ENCODE results near the gene WDR75. TPM values are rescaled to one million over a fixed set of nuclear protein-coding genes. Genes with fewer than 3 reads are reported as not detected.

The WDR75 gene
- total RNA-seq: 10 to 100 TPM; 15.4 to 19.2 (median 17.3) TPM
- 10 to 100 TPM; 11.8 to 15.9 TPM for polyA plus RNA-seq
- long read RNA-seq, donor 1, transcript WDR75-201 (21 exons, 2,701 nt): major isoform, 21 of 25 reads
- long read RNA-seq, donor 1, partial matches to known transcripts: 2 of 25 reads
- long read RNA-seq, donor 1, other reads (novel, unspliced or antisense): 2 of 25 reads
- long read RNA-seq, donor 2, transcript WDR75-201 (21 exons, 2,701 nt): major isoform, 11 of 15 reads
- long read RNA-seq, donor 2, partial matches to known transcripts: 1 of 15 reads
- long read RNA-seq, donor 2, other reads (novel, unspliced or antisense): 3 of 15 reads
- long read RNA-seq, donor 3, transcript WDR75-201 (21 exons, 2,701 nt): major isoform, 28 of 39 reads
- long read RNA-seq, donor 3, partial matches to known transcripts: 4 of 39 reads
- long read RNA-seq, donor 3, other reads (novel, unspliced or antisense): 5 of 39 reads

DNA sequence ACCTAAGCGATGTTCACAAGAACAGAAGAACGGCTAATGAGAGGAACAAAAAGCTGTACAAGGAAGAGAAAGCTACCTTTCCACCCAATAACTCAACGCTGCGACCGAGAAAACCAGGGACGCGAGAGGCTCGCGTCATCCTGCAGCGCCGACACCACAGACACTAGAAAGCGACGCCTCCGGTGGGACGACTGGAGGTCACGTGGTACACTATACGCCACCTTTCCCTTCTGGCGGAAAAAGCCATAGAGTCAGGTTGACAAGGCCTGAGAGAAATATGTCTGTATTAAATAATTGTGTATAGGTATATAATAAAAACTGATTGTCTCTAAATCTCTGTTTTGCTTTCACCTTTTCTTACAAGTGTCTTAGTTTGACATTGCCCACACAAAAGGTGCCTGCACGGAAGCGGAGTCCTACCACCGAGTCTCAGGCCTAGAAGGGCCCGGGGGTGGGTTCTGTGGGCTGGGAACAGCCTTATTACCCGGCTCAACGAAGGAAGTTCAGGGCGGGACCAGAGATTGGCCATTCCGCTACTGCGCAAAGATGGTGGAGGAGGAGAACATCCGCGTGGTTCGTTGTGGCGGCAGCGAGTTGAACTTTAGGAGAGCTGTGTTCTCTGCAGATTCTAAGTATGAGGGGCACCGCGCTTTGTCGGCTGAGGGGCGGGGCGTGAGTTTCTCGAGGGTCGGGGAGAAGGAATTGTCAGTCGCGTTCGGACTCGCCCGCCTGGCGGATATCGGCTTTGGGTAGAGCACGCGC lies at the start of gene WDR75:
TSS of gene WDR75 (plus strand) at position 528 of the 762 bp plus-strand sequence. CDS start at position 547, 19 bp downstream.
- no peaks in the 10 kb centered on the region for H3K9me3 ChIP-seq
- intact Hi-C loops (cut with DNase I): no loop called here
- H3K4me1 ChIP-seq: peaks cover 3 to 34% (median 25%) of the 10 kb centered on the region in 9 donors
- DNase-seq: peak; percentile 90 to 97
- H3K4me3 ChIP-seq: peak within 1 kb of the TSS; percentile 62 to 93 (median 74)
- TF ChIP-seq CTCF (IDR thresholded peaks at IDR 0.05): peak in 2 of 9 donors; percentile 16 to 31
- no peaks in the 10 kb centered on the region for H3K27me3 ChIP-seq
- peak within 1 kb of the TSS; percentile 31 to 95 (median 89) for H3K27ac ChIP-seq
- H3K36me3 ChIP-seq: peaks cover 0 to 9% (median 0%) of the 10 kb centered on the region in 9 donors
- peak; percentile 99 for ATAC-seq
- 0% methylated on average over 48 of the region's 48 CpGs for WGBS, 2 donors

- H3K9me3 ChIP-seq: peaks cover 0 to 18% (median 0%) of the 10 kb centered on the region in 11 donors
- H3K36me3 ChIP-seq: no peaks in the 10 kb centered on the region
- peak overlapping the region in 6 of 10 donors; percentile 1 to 62 (median 29) for H3K27ac ChIP-seq
- ATAC-seq (peak in 4 of 8 donors; percentile 26 to 76 (median 60)), DNase-seq (no peak)
- H3K27me3 ChIP-seq: no peaks in the 10 kb centered on the region
- H3K4me3 ChIP-seq: no peak overlapping the region
- WGBS, 2 donors: 72 to 74% methylated on average over 2 of the region's 2 CpGs
- no peaks in the 10 kb centered on the region for H3K4me1 ChIP-seq
- TF ChIP-seq CTCF (IDR thresholded peaks at IDR 0.05): no peak
- intact Hi-C loops (cut with DNase I): no loop called here
Observed at GRCh38 chr2:189393440-189394111, 47.7 kb upstream of the WDR75 start.

DNA sequence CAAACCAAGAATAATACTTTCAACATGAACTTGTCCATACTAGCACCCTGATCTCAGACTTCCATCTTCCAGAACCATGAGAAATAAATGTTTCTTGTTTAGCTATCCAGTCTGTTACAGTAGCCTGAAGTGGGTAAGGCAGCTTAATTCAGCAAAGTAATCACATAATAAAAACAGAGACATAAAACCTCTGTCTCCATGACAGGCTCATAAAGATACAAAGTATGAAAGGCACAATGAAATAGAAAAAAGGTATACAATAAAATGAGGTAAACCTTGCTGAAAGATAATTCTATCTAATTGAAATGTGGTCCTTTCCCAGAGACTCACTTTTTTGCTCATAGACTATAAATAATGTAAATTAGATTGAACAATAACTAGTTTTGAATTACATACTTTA lies 46.7 kb upstream of the WDR75 start:
- intact Hi-C loops (cut with DNase I): no loop called here
- no peaks in the 10 kb centered on the region for H3K27me3 ChIP-seq
- H3K27ac ChIP-seq: peak overlapping the region in 4 of 10 donors; percentile 1 to 62 (median 23)

More for the DNA sequence above, 46.7 kb upstream of the WDR75 start:
- DNase-seq (no peak), ATAC-seq (no peak)
- TF ChIP-seq CTCF (IDR thresholded peaks at IDR 0.05): no peak
- Histone ChIP-seq H3K4me1 (no peaks in the 10 kb centered on the region), H3K9me3 (peaks cover 0 to 18% (median 0%) of the 10 kb centered on the region in 11 donors), H3K36me3 (no peaks in the 10 kb centered on the region), H3K4me3 (no peak overlapping the region)
